Stimulated activated CD4-positive, alpha-beta T cell treated with anti-CD3 and anti-CD28 coated beads, Interleukin-4, amount 100 ng/mL, for 1 hour (primary cell): ENCODE measurements around the gene CNTNAP2.
"Not testable (repeated sequence)": the region's sequence is repeated elsewhere in the genome, so short reads cannot be mapped to it uniquely, and the experiment has no call there.

ENCODE experiments used
- DNase-seq: peaks from one replicate; pipeline ENCODE4 v3.0.0-alpha.2; 2020

Gene CNTNAP2

GRCh38 chr7:148445260-148446044, 2328.9 kb downstream of the CNTNAP2 start:
- DNase-seq: no peak

- no peak for DNase-seq
Observed at GRCh38 chr7:148447221-148447849, 2330.7 kb downstream of the CNTNAP2 start.

GRCh38 chr7:148451526-148451925, 2334.9 kb downstream of the CNTNAP2 start:
- not testable (repeated sequence) for DNase-seq

- no peak for DNase-seq
Observed at GRCh38 chr7:148456351-148456750, 2339.8 kb downstream of the CNTNAP2 start.

- DNase-seq: no peak
Observed at GRCh38 chr7:148457310-148457921, 2340.8 kb downstream of the CNTNAP2 start.

GRCh38 chr7:148458263-148458662, 2341.7 kb downstream of the CNTNAP2 start:
- DNase-seq: no peak

GRCh38 chr7:148461392-148462179, 2345.0 kb downstream of the CNTNAP2 start:
- DNase-seq: no peak

- DNase-seq: not testable (repeated sequence)
Observed at GRCh38 chr7:148462774-148463173, 2346.2 kb downstream of the CNTNAP2 start.

- no peak for DNase-seq
Observed at GRCh38 chr7:148463210-148463609, 2346.6 kb downstream of the CNTNAP2 start.

- DNase-seq: no peak
Observed at GRCh38 chr7:148464947-148465346, 2348.3 kb downstream of the CNTNAP2 start.

- not testable (repeated sequence) for DNase-seq
Observed at GRCh38 chr7:148465441-148465840, 2348.8 kb downstream of the CNTNAP2 start.

- DNase-seq: no peak
Observed at GRCh38 chr7:148466120-148466519, 2349.5 kb downstream of the CNTNAP2 start.

- no peak for DNase-seq
Observed at GRCh38 chr7:148468700-148469098, 2352.1 kb downstream of the CNTNAP2 start.
